Astrocyte (in vitro differentiated cells and primary cell): ENCODE measurements around the gene PRXL2B. TPM values are rescaled to one million over a fixed set of nuclear protein-coding genes. Genes with fewer than 3 reads are reported as not detected.

Experiments used
- DNase-seq: peaks from one replicate; pipeline ENCODE4 v3.0.0-alpha.2; 2010; ENCODE audit warnings: low read depth
- FAIRE-seq: peaks from 2 replicates; lab custom pipeline; 2011; peaks lifted over from hg19 to GRCh38; lab: Jason Lieb, UNC
- H2AFZ ChIP-seq: 2 replicates; pipeline ENCODE4 v1.6.0; 2012; ENCODE audit warnings: low read depth, low read length, inconsistent platforms
- H3K27ac ChIP-seq: 2 replicates; pipeline ENCODE4 v1.5.1; 2011; ENCODE audit warnings: low read depth, low read length, inconsistent platforms
- H3K27me3 ChIP-seq: 2 replicates; pipeline ENCODE4 v1.6.0; 2011; ENCODE audit warnings: low read length, inconsistent platforms; ENCODE audit not compliant: insufficient read depth
- H3K36me3 ChIP-seq: 2 replicates; pipeline ENCODE4 v1.5.1; 2011; ENCODE audit warnings: low read length, inconsistent platforms; ENCODE audit not compliant: insufficient read depth
- H3K4me1 ChIP-seq: 2 replicates; pipeline ENCODE4 v1.5.1; 2011; ENCODE audit warnings: low read length, inconsistent platforms; ENCODE audit not compliant: insufficient read depth
- H3K4me2 ChIP-seq: 2 replicates; pipeline ENCODE4 v1.6.0; 2012; ENCODE audit warnings: low read length, inconsistent platforms
- H3K4me3 ChIP-seq: 2 replicates; pipeline ENCODE4 v1.5.1; 2011; ENCODE audit warnings: low read depth, mild to moderate bottlenecking, low read length, inconsistent platforms; ENCODE audit not compliant: insufficient read depth
- H3K79me2 ChIP-seq: 2 replicates; pipeline ENCODE4 v1.6.0; 2012; ENCODE audit warnings: mild to moderate bottlenecking, low read length, inconsistent platforms; ENCODE audit not compliant: insufficient read depth
- H3K9ac ChIP-seq: 2 replicates; pipeline ENCODE4 v1.6.0; 2012; ENCODE audit warnings: mild to moderate bottlenecking, low read length, inconsistent platforms
- H3K9me3 ChIP-seq: 2 replicates; pipeline ENCODE4 v1.5.1; 2012; ENCODE audit warnings: low read depth, mild to moderate bottlenecking, low read length, inconsistent platforms; ENCODE audit not compliant: insufficient read depth
- H4K20me1 ChIP-seq: 2 replicates; pipeline ENCODE4 v1.6.0; 2012; ENCODE audit warnings: low read length, inconsistent platforms; ENCODE audit not compliant: insufficient read depth
- H3K27ac Mint-ChIP-seq: one replicate; pipeline ENCODE4 v1.8.0; 2021; ENCODE audit warnings: mild to moderate bottlenecking, mixed read lengths; ENCODE audit not compliant: unreplicated experiment
- H3K27me3 Mint-ChIP-seq: one replicate; pipeline ENCODE4 v1.8.0; 2021; ENCODE audit warnings: low read depth, mixed read lengths; ENCODE audit not compliant: unreplicated experiment
- H3K36me3 Mint-ChIP-seq: one replicate; pipeline ENCODE4 v1.8.0; 2021; ENCODE audit warnings: low read depth, mixed read lengths; ENCODE audit not compliant: unreplicated experiment
- H3K4me1 Mint-ChIP-seq: one replicate; pipeline ENCODE4 v1.8.0; 2021; ENCODE audit warnings: low read depth, mixed read lengths; ENCODE audit not compliant: unreplicated experiment
- H3K4me3 Mint-ChIP-seq: one replicate; pipeline ENCODE4 v1.8.0; 2021; ENCODE audit warnings: mild to moderate bottlenecking, moderate library complexity, mixed read lengths; ENCODE audit not compliant: unreplicated experiment
- H3K9me3 Mint-ChIP-seq: one replicate; pipeline ENCODE4 v1.8.0; 2021; ENCODE audit warnings: mild to moderate bottlenecking, mixed read lengths; ENCODE audit not compliant: unreplicated experiment
- CTCF ChIP-seq: IDR thresholded peaks from 2 replicates; pipeline ENCODE4 v1.5.1; 2011; ENCODE audit warnings: low read depth, mild to moderate bottlenecking, inconsistent platforms, low read length, moderate library complexity; ENCODE audit not compliant: insufficient read depth
- EZH2 ChIP-seq: IDR thresholded peaks from 2 replicates; pipeline ENCODE4 v1.6.1; 2012; ENCODE audit warnings: mild to moderate bottlenecking, low read length, inconsistent platforms; ENCODE audit not compliant: insufficient read depth
- total RNA-seq: library from RNA; stranded (reverse); gene quantifications from 2 replicates; pipeline ENCODE4 v1.2.1, GENCODE V29; 2021

The PRXL2B gene
- total RNA-seq, 1 donor from 2014 or later: 19.2 TPM

- Histone ChIP-seq H4K20me1 (no peaks in the 10 kb centered on the region), H3K4me3 (no peak overlapping the region), H3K79me2 (no peaks in the 10 kb centered on the region), H3K4me1 (no peaks in the 10 kb centered on the region), H3K27me3 (no peaks in the 10 kb centered on the region), H3K36me3 (no peaks in the 10 kb centered on the region), H2AFZ (no peak overlapping the region), H3K27ac (no peak overlapping the region), H3K9me3 (no peaks in the 10 kb centered on the region), H3K4me2 (no peak overlapping the region), H3K9ac (no peak overlapping the region)
- H3K4me1 Mint-ChIP-seq: no peaks in the 10 kb centered on the region
- TF ChIP-seq CTCF (no peak), EZH2 (no peak)
- no peak overlapping the region for H3K27ac Mint-ChIP-seq
- no peak overlapping the region for H3K4me3 Mint-ChIP-seq
- no peaks in the 10 kb centered on the region for H3K36me3 Mint-ChIP-seq
- DNase-seq (no peak), FAIRE-seq (no peak)
- peaks cover 2% of the 10 kb centered on the region for H3K9me3 Mint-ChIP-seq
- peaks cover 21% of the 10 kb centered on the region for H3K27me3 Mint-ChIP-seq
These were observed 18.4 kb downstream of the PRXL2B start for GRCh38 chr1:2604844-2605508.

GRCh38 chr1:2605509-2606395 lies 19.2 kb downstream of the PRXL2B start:
- no peak overlapping the region for H3K27ac Mint-ChIP-seq
- Histone ChIP-seq H2AFZ (no peak overlapping the region), H3K9ac (no peak overlapping the region), H3K9me3 (no peaks in the 10 kb centered on the region), H3K4me1 (peaks cover 4% of the 10 kb centered on the region), H3K4me2 (no peak overlapping the region), H3K4me3 (no peak overlapping the region), H3K27me3 (peaks cover 7% of the 10 kb centered on the region), H3K36me3 (no peaks in the 10 kb centered on the region), H3K79me2 (no peaks in the 10 kb centered on the region), H3K27ac (no peak overlapping the region), H4K20me1 (no peaks in the 10 kb centered on the region)
- no peaks in the 10 kb centered on the region for H3K36me3 Mint-ChIP-seq
- no peak for TF ChIP-seq EZH2
- no peak for TF ChIP-seq CTCF
- peaks cover 28% of the 10 kb centered on the region for H3K27me3 Mint-ChIP-seq
- peaks cover 2% of the 10 kb centered on the region for H3K9me3 Mint-ChIP-seq
- H3K4me1 Mint-ChIP-seq: no peaks in the 10 kb centered on the region
- no peak overlapping the region for H3K4me3 Mint-ChIP-seq
- DNase-seq (no peak), FAIRE-seq (no peak)
